CD1c-positive myeloid dendritic cell (primary cell): Measurements from ENCODE around the gene NAT16.
"Not testable (repeated sequence)": the region's sequence is repeated elsewhere in the genome, so short reads cannot be mapped to it uniquely, and the experiment has no call there.

Experiments
- DNase-seq: peaks from one replicate; pipeline ENCODE4 v3.0.0-alpha.2; 2016; ENCODE audit errors: extremely low spot score

NAT16 gene

DNA sequence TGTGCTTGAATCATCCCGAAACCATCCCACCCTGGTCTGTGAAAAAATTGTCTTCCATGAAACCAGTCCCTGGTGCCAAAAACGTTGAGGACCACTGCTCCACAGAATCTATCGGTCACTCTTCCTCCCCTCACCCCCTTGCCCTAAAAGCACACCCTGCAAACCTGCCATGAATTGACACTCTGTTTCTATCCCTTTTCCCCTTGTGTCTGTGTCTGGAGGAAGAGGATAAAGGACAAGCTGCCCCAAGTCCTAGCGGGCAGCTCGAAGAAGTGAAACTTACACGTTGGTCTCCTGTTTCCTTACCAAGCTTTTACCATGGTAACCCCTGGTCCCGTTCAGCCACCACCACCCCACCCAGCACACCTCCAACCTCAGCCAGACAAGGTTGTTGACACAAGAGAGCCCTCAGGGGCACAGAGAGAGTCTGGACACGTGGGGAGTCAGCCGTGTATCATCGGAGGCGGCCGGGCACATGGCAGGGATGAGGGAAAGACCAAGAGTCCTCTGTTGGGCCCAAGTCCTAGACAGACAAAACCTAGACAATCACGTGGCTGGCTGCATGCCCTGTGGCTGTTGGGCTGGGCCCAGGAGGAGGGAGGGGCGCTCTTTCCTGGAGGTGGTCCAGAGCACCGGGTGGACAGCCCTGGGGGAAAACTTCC is 54.0 kb downstream of the NAT16 start:
- peak; percentile 70 for DNase-seq

DNA sequence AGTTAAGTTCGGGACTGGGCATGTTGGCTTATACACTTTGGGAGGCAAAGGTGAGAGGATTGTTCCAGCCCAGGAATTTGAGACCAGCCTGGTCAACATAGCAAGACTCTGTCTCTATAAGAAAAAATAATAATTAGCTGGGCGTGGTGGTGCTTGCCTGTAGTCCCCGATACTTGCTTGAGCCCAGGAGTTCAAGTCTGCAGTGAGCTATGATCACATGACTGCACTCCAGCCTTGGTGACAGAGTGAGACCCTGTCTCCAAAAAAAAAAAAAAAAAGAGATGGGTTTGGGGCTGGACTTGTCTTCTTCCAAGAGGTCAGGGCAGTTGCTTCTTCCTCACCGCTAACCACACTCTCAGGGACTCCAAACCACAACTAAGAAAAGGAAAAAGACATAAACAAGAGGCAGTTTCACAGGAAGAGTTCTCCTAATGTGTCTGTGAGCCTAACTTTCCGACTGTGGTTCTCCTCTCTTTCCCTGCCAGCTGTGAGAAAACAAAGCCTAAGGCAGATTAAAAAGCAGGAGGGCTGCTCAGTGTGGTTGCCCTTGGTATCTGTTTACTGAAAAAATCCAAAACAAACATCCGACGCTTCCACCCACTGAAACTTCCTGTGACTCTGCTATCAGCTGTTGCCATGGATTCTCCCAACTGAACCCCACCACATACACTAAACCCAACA is 55.6 kb downstream of the NAT16 start:
- peak; percentile 66 for DNase-seq

DNA sequence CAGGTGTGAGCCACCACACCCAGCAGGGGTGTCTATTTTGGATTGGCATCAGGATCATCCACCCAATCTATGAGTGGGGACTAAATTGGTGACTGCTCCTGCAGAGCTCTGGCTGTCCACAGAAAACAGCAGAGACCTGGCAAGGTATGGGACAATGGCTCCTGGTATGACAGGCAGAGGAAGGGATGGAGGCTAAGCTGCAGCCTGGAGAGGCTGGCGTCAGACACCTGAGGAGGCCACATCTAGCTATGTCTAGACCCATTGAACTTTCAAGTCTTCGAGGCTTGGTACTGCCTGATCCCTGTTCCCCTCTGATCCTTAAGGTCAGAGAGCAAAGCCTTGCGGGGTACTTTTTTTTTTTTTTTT is 56.4 kb downstream of the NAT16 start:
- DNase-seq: no peak

DNA sequence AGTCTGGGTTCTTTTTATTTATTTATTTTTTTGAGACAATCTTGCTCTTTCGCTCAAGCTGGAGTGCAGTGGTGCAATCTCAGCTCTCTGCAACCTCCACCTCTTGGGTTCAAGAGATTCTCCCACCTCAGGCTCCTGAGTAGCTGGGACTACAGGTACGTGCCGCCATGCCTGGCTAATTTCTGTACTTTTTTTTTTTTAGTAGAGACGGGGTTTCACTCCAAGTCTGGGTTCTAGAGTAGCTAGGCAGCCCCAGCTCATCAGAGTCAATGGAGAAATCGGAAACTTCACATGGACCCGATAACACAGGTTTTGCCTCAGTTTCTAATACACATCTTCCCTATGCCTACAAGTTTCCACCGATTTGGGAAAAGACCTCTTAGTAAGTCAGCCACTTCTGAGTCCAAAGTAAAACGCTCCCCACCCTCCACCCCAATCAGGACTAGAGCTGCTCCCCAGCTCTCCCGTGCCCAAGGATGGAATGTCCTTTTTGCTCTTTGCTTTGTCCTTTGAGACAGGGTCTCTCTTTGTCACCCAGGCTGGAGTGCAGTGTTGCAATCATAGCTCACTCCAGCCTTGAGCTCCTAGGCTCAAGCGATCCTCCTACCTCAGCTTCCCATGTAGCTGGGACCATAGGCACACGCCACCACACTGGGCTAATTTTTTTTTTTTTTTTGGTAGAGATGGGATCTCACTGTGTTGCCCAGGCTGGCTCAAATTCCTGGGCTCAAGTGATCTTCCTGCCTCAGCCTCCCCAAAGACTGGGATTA is 57.0 kb downstream of the NAT16 start:
- DNase-seq: no peak

DNA sequence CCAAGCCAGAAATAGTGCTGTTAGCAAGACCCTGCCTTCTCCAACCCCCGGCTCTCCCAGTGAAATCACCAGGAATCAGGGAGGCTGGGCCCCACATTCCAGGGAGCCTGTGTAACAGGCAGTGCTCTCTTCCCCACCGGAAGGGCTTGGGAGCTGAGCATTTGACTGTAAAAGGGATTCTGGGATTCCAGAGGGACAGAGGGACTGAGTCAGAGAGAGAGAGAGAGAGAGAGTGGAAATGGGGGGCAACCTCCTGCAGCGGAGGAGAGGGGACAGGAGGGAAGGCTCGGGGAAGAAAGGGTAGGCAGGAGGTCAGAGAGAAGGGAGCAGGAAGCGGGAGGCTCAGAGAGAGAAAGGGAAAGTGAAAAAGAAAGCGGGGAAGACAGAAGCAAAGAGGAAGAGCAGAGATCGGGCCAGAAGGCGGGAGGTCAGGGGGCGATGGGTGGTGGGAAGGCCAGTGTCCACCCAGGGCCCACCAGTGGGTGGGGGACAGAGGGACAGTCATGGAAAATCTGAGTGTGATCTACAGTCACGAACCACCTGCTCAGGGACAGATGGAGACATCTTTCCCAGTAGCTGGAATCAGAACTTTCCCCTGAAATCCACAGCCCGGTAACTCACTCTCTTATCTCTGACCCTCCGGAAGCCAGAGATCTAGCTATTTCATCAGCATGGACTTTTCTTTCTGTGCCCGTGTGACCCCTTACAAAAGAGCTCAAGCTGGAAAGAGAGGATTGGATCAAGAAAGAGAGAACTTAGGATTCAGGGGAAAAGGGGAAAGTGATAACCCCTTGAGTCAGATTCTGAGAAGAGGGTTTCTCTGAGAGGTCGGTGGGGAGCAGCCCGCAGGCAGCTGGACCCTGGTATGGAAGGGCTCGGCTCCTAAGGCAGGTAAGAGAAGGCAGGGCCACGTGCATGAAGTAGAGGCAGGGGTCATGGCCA is 57.8 kb downstream of the NAT16 start:
- peak; percentile 52 for DNase-seq

DNA sequence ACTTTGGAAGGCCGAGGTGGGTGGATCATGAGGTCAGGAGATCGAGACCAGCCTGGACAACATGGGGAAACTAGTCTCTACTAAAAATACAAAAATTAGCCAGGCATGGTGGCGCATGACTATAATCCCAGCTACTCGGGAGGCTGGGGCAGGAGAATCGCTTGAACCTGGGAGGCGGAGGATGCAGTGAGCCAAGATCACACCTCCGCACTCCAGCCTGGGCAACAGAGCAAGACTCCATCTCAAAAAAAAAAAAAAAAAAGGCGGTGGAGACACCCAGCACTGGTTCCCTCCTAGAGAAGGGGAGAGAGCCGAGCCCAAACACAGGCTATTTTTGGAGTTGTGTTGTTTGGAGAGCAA is 58.5 kb downstream of the NAT16 start:
- DNase-seq: not testable (repeated sequence)
